ENCODE results near the gene SCAF4. TPM values are rescaled to one million over a fixed set of nuclear protein-coding genes. Genes with fewer than 3 reads are reported as not detected.

SCAF4 gene
- total RNA-seq, 2 donors from 2014 or later, result 16.5 to 23.6 TPM

Other genes starting within 250 kb of the SCAF4 start
- 100 to 1,000 TPM; 305 TPM for gene SOD1, start 72.4 kb downstream of the SCAF4 start, total RNA-seq
- gene HUNK, start 140.9 kb upstream of the SCAF4 start, total RNA-seq, result 1 to 10 TPM in 1 of 2 donors, under 1 TPM in 1; 0.38 to 1.7 TPM